GM11168 (cell line): ENCODE results near the gene RRH.

Experiments
- in situ Hi-C: fragments of 300-500 bp; cut with MboI; formaldehyde crosslinking; loops from one replicate; pipeline ENCODE4 v1.12.0; 2022; ENCODE audit warnings: low sequenced_read_pairs; ENCODE audit not compliant: unreplicated experiment

RRH gene

DNA sequence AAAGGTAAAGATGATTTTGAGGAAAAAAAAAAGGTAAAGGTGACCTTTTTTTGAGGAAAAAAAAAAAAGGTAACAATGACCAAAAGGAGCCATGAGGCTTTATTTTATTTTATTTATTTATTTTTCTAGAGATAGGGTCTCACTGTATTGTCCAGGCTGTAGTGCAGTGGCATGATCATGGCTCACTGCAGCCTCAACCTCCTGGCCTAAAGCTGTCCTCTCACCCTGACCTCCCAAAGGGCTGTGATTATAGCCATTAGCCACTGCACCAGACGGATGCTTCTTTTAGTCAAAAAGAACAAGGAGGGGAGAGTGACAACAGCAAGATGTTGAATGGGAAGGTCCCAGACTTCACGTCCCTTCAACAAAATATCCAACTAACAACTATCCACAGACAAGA, 50.6 kb downstream of the RRH start:
- in situ Hi-C loops = no loop called here

DNA sequence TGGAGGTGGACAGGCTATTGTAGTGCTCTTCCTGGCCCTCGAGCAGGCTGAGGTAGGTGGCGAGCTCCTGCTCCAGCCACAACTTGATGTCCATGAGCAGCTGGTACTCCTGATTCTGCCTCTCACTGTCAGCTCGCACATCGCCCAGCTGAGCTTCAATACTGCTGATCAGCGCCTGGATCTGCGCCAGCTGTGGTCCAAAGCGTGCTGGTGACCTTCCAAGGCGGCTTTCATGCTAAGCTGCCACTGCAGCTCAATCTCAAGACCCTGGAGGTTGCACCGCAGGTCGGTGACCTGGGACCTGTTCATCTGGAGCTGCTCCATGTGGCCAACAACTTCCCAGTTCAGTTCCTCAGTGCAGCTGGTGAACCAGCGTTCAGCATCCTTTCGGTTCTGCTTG, 51.3 kb downstream of the RRH start:
- in situ Hi-C loops = no loop called here

DNA sequence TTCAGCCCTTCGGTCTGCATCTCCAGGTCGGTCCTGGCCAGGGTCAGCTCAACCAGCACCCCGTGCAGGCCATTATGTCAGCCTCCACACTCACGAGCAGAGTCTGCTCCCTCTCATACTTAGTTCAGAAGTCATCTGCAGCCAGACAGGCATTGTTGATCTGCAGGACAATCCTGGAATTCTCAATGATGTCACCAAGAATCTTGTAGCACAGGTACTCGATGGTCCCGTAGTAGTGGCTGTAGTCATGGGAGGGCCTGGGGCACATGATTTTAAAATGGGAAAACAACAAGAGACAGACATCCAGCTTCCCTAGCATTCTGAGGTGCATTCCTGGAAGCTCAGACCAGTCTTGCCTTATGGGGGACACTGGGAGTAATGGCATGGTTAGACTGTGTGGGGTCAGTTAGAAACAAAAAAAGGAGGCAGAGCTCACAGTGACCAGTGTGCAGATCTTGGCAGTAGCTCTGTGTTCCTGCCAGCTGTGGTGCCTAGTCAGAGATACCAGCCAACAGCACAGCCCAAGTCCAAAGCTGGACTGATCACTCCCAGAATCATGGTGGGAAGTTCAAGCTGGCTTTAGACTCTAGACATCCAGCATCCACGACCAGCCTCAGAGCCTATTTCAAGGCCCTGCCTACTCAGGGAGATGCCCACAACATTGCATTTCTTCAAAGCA, 52.0 kb downstream of the RRH start:
- in situ Hi-C loops = no loop called here

DNA sequence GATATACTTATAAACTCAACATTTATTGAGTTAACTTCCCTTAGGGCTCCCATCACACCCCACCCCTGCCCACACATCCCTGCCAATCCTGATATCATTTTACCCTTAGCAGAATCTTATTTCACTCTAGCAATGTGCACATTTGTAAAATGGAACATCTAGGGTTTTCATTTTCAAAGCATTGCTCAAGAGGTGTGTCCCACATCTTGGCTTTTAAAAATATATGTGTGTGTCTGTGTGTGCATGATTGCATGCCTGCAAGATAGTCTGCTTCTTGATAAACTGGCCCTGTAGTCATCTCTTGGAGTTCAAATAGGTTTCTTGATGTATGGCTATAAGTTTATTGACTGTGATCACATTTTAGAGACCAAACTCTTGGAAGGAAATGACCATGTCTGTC, 58.5 kb downstream of the RRH start:
- in situ Hi-C loops = no loop called here

DNA sequence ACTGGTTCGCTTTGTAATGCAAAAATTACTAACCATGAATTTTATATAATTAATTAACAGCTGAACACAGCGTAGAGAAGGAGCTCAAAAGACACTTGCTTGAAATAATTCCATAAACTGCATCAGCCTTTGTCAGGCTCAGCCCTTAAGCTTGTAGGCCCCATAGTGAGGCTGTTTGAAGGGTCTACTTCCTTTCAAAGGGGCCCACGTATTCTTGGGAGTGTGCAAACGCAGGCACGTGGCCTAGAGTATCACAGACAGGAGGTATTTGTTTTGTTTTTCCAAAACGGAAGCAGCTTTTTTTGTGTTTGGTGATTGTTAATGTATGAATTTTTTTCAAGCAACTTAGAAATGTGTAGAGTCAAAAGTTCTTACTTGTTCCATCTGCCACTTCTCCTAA, 59.3 kb downstream of the RRH start:
- in situ Hi-C loops = no loop called here

DNA sequence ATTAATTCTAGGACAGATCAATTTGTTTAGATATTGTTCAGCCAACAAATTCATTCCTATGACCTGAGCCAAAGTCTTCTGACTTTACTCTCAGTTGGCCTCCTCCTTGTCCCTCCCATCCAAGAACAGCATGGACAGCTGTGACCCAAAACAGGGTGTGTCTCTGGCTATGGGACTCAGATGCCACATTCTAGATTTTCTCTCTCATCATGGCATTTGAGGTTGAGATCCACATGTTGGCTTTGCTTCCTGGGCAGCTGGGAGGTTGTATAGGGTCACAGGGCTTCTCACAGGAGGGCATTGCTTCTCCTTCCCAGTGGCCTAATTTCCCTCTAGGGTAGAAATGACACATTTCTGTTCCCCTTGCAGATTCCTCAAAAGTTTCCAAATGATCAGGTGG, 62.3 kb downstream of the RRH start:
- in situ Hi-C loops = no loop called here
